A673 (cell line): ENCODE measurements around the gene COPRS.

Source experiments
- EZH2 ChIP-seq: fragments of 200-600 bp; sonication (generic); IDR thresholded peaks from 2 replicates; pipeline ENCODE4 v1.6.1; 2017; ENCODE audit warnings: borderline replicate concordance, low read depth, mild to moderate bottlenecking, mixed read lengths, antibody characterized with exemption, low read length; ENCODE audit not compliant: poor library complexity, severe bottlenecking
- TF ChIP-seq, protein P1 (sequence below): fragments of 300-800, 200-600 bp; sonication (generic); conservative IDR thresholded peaks from 2 replicates; pipeline ENCODE4 v1.5.1; 2017; ENCODE audit warnings: low read depth, mild to moderate bottlenecking, antibody characterized with exemption, low read length, moderate library complexity, mixed read lengths

DNA sequence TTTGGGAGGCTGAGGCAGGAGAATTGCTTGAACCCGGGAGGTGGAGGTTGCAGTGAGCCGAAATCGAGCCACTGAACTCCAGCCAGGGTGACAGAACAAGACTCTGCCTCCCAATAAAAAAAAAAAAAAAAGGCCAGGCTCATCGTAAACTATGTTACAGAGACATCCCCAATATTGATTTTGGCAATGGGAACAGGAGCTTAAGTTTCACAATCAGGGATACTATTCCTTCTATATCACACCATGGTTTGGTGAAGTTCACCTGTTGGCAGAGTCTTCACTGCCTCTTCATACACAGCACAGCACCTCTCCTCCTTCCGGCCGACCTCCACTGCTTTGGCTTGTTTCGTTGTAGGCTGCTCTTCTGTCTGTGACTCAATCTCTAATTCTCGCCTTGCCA, 21.3 kb upstream of the COPRS start:
- TF ChIP-seq, protein P1, sequence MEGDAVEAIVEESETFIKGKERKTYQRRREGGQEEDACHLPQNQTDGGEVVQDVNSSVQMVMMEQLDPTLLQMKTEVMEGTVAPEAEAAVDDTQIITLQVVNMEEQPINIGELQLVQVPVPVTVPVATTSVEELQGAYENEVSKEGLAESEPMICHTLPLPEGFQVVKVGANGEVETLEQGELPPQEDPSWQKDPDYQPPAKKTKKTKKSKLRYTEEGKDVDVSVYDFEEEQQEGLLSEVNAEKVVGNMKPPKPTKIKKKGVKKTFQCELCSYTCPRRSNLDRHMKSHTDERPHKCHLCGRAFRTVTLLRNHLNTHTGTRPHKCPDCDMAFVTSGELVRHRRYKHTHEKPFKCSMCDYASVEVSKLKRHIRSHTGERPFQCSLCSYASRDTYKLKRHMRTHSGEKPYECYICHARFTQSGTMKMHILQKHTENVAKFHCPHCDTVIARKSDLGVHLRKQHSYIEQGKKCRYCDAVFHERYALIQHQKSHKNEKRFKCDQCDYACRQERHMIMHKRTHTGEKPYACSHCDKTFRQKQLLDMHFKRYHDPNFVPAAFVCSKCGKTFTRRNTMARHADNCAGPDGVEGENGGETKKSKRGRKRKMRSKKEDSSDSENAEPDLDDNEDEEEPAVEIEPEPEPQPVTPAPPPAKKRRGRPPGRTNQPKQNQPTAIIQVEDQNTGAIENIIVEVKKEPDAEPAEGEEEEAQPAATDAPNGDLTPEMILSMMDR: no peak
- TF ChIP-seq EZH2: no peak
